Measurements from ENCODE around the gene GLRX5.

GLRX5 gene

GRCh38 chr14:95536036-95536593 is 1.3 kb downstream of the GLRX5 start:
- no peak for DNase-seq (ENCODE audit: low read depth)

- DNase-seq (ENCODE audit: low read depth) = no peak
Observed at GRCh38 chr14:95536671-95537070, 1.8 kb downstream of the GLRX5 start.

- no peak for DNase-seq (ENCODE audit: low read depth)
Observed at GRCh38 chr14:95537298-95538089, 2.6 kb downstream of the GLRX5 start.

- DNase-seq (ENCODE audit: low read depth) = no peak
Observed at GRCh38 chr14:95538801-95539509, 4.1 kb downstream of the GLRX5 start.

GRCh38 chr14:95540236-95540855 is 5.5 kb downstream of the GLRX5 start:
- DNase-seq (ENCODE audit: low read depth) = no peak

GRCh38 chr14:95541346-95541745 is 6.5 kb downstream of the GLRX5 start:
- no peak for DNase-seq (ENCODE audit: low read depth)

- DNase-seq (ENCODE audit: low read depth) = no peak
Observed at GRCh38 chr14:95541932-95542930, 7.4 kb downstream of the GLRX5 start.

- no peak for DNase-seq (ENCODE audit: low read depth)
Observed at GRCh38 chr14:95543021-95543420, 8.2 kb downstream of the GLRX5 start.

GRCh38 chr14:95544588-95544987 is 9.7 kb downstream of the GLRX5 start:
- DNase-seq (ENCODE audit: low read depth) = no peak

- DNase-seq (ENCODE audit: low read depth) = no peak
Observed at GRCh38 chr14:95545515-95546168, 10.8 kb downstream of the GLRX5 start.

GRCh38 chr14:95547272-95547625 is 12.4 kb downstream of the GLRX5 start:
- DNase-seq (ENCODE audit: low read depth) = no peak

GRCh38 chr14:95547626-95548327 is 12.9 kb downstream of the GLRX5 start:
- DNase-seq (ENCODE audit: low read depth) = no peak

- no peak for DNase-seq (ENCODE audit: low read depth)
Observed at GRCh38 chr14:95548328-95548929, 13.6 kb downstream of the GLRX5 start.

- DNase-seq (ENCODE audit: low read depth) = no peak
Observed at GRCh38 chr14:95549656-95550585, 15.1 kb downstream of the GLRX5 start.

- no peak for DNase-seq (ENCODE audit: low read depth)
Observed at GRCh38 chr14:95551435-95551834, 16.6 kb downstream of the GLRX5 start.

GRCh38 chr14:95553141-95553540 is 18.3 kb downstream of the GLRX5 start:
- DNase-seq (ENCODE audit: low read depth) = no peak

- DNase-seq (ENCODE audit: low read depth) = no peak
Observed at GRCh38 chr14:95555053-95555452, 20.2 kb downstream of the GLRX5 start.

- no peak for DNase-seq (ENCODE audit: low read depth)
Observed at GRCh38 chr14:95557291-95557690, 22.4 kb downstream of the GLRX5 start.

GRCh38 chr14:95557832-95558231 is 23.0 kb downstream of the GLRX5 start:
- DNase-seq (ENCODE audit: low read depth) = no peak
